Measurements from ENCODE around the gene SLC43A3.

The SLC43A3 gene

GRCh38 chr11:57463671-57464538 lies 37.0 kb upstream of the SLC43A3 start:
- H3K4me3 ChIP-seq (ENCODE audit: low read depth, low read length): no peak overlapping the region
- no peak for TF ChIP-seq CTCF (IDR thresholded peaks at IDR 0.05; ENCODE audit: borderline replicate concordance, insufficient read depth, low read depth, low read length)

- no peak overlapping the region for H3K4me3 ChIP-seq (ENCODE audit: low read depth, low read length)
- TF ChIP-seq CTCF (IDR thresholded peaks at IDR 0.05; ENCODE audit: borderline replicate concordance, insufficient read depth, low read depth, low read length): no peak
Measured at GRCh38 chr11:57462597-57462996, 35.7 kb upstream of the SLC43A3 start.

DNA sequence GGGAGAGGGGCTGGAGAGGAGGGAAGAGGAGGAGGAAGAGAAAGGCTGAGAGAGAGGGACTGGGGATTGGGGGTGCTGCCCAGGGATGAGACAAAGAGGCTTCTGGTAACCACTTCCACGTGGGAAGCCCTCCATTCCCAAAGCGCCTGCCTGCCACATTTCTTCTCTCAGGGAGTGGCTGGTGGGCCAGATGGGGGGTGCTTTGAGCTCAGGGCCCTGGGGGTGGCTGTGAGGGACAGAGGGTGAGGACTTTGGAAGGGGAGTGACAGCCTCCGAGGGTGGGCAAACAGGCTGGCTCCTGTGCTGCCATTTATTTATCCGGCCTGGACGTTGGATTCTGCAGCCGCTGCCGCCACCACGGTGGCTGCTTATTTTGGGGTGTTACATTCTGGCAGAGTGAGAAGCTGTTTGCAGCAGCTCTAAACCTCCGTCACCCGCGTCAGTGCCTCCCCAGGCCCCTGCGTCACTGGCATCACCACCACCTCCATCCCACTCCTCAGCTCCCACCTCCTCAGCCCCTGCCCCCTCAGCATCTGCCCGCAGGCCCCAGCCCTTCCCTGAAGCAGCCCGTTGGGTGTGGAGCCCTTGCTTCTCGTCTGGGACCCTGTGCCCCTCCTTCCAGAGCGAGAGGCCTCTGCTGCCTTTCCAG lies 35.0 kb upstream of the SLC43A3 start:
- no peak overlapping the region for H3K4me3 ChIP-seq (ENCODE audit: low read depth, low read length)

GRCh38 chr11:57460758-57461749 lies 34.1 kb upstream of the SLC43A3 start:
- H3K4me3 ChIP-seq (ENCODE audit: low read depth, low read length): no peak overlapping the region
- TF ChIP-seq CTCF (IDR thresholded peaks at IDR 0.05; ENCODE audit: borderline replicate concordance, insufficient read depth, low read depth, low read length): no peak

More for the DNA sequence above, 35.0 kb upstream of the SLC43A3 start:
- no peak for TF ChIP-seq CTCF (IDR thresholded peaks at IDR 0.05; ENCODE audit: borderline replicate concordance, insufficient read depth, low read depth, low read length)

- TF ChIP-seq CTCF (IDR thresholded peaks at IDR 0.05; ENCODE audit: borderline replicate concordance, insufficient read depth, low read depth, low read length): peak; percentile 48
- peak within 1 kb of the TSS; percentile 40 for H3K4me3 ChIP-seq (ENCODE audit: low read depth, low read length)
Measured at GRCh38 chr11:57460022-57460757, 33.3 kb upstream of the SLC43A3 start, which contains the start of gene RTN4RL2. Gene RTN4RL2 (plus strand): TSS chr11:57460528. CDS start chr11:57460866, 338 bp downstream.
